HepG2 (cell line): Measurements from ENCODE around the gene NBPF3. TPM values are rescaled to one million over a fixed set of nuclear protein-coding genes. Genes with fewer than 3 reads are reported as not detected.
A peak's percentile ranks its signal among the peaks of the same experiment; 100 is the strongest.
"Not testable (repeated sequence)": the region's sequence is repeated elsewhere in the genome, so short reads cannot be mapped to it uniquely, and the experiment has no call there.

ENCODE experiments used
- ATAC-seq: fragments of 200-7000 bp; cut with Tn5 transposase; 3 replicates; pipeline ENCODE4 v1.9.1; 2020; ENCODE audit warnings: mild to moderate bottlenecking, moderate library complexity
- BruUV-seq: library from RNA; stranded (reverse); fragments of 400-500 nt; replicated peaks from 2 replicates; lab custom pipeline; 2021; lab: Mats Ljungman, UMichigan
- CTCF ChIA-PET: fragments of 300-600 bp; formaldehyde crosslinking; extraction: SDS; loops from one replicate; lab custom pipeline; 2021; ENCODE audit warnings: low total read pairs, inconsistent platforms, low intra/inter-chr PET ratio; lab: Yijun Ruan, JAX
- POLR2A ChIA-PET: fragments of 350-600 bp; sonication (Branson Sonifier 250); formaldehyde crosslinking; loops from one replicate; lab custom pipeline; 2020; ENCODE audit warnings: antibody characterized with exemption, inconsistent platforms; lab: Yijun Ruan, JAX
- DNase-seq: peaks from one replicate; pipeline ENCODE4 v3.0.0-alpha.2; 2015; ENCODE audit warnings: low spot score
- FAIRE-seq: peaks from 3 replicates; lab custom pipeline; 2011; peaks lifted over from hg19 to GRCh38; lab: Jason Lieb, UNC
- H2AFZ ChIP-seq: one replicate; pipeline ENCODE4 v1.6.1; 2011; ENCODE audit warnings: low read length, inconsistent platforms
- H3K27ac ChIP-seq: fragments of 300-600 bp; 3 replicates; pipeline ENCODE4 v1.8.0; 2011; ENCODE audit warnings: mixed run types, mild to moderate bottlenecking, mixed read lengths, low read length, inconsistent platforms; ENCODE audit not compliant: insufficient read depth; ENCODE audit errors: extremely low read length
- H3K27me3 ChIP-seq, 2 experiments: fragments of 200-600 bp in 1 of 2; 2 replicates in 1 of 2; 3 replicates in 1 of 2; pipeline versions ENCODE4 v1.6.0 to v1.8.0; 2011; ENCODE audit warnings: low read length in 2 of 2, mild to moderate bottlenecking in 2 of 2, moderate library complexity in 2 of 2, inconsistent platforms in 1 of 2; ENCODE audit not compliant: insufficient read depth in 2 of 2, control insufficient read depth in 1 of 2
- H3K36me3 ChIP-seq, 2 experiments: fragments of 200-600 bp in 1 of 2; replicated peaks in 1 of 2; 2 replicates in 1 of 2; 3 replicates in 1 of 2; pipeline versions ENCODE4 v1.5.1 to v1.8.0; 2011; ENCODE audit warnings: low read length in 2 of 2, inconsistent platforms in 1 of 2; ENCODE audit not compliant: insufficient read depth in 2 of 2, control insufficient read depth in 1 of 2
- H3K4me1 ChIP-seq: 2 replicates; pipeline ENCODE4 v1.5.1; 2012; ENCODE audit warnings: low read length, inconsistent platforms; ENCODE audit not compliant: insufficient read depth
- H3K4me2 ChIP-seq: 2 replicates; pipeline ENCODE4 v1.6.0; 2011; ENCODE audit warnings: low read depth, low read length, inconsistent platforms
- H3K4me3 ChIP-seq, 3 experiments: fragments of 200-600 bp in 1 of 3; sonication (generic), shearing (Covaris generic) in 1 of 3; replicated peaks in 1 of 3; 2 replicates each; pipeline ENCODE4 v1.5.1; 2011 to 2016; ENCODE audit warnings: low read length in 3 of 3, inconsistent platforms in 2 of 3, low read depth in 2 of 3, mild to moderate bottlenecking in 2 of 3, control low read depth in 1 of 3, mixed read lengths in 1 of 3; ENCODE audit not compliant: insufficient read depth in 1 of 3
- H3K79me2 ChIP-seq: one replicate; pipeline ENCODE4 v1.6.1; 2011; ENCODE audit warnings: low read length, inconsistent platforms; ENCODE audit not compliant: insufficient read depth
- H3K9ac ChIP-seq: 2 replicates; pipeline ENCODE4 v1.6.0; 2011; ENCODE audit warnings: mild to moderate bottlenecking, low read depth, low read length, inconsistent platforms; ENCODE audit not compliant: insufficient read depth
- H3K9me3 ChIP-seq: 2 replicates; pipeline ENCODE4 v1.5.1; 2012; ENCODE audit warnings: mild to moderate bottlenecking, low read length
- H4K20me1 ChIP-seq: 2 replicates; pipeline ENCODE4 v1.6.0; 2011; ENCODE audit warnings: inconsistent platforms, mild to moderate bottlenecking, low read length, moderate library complexity; ENCODE audit not compliant: insufficient read depth
- MNT ChIP-seq: fragments of 450-650 bp; IDR thresholded peaks from 2 replicates; pipeline ENCODE4 v1.6.1; 2016
- WGBS: methylation state at CpG from one replicate; pipeline ENCODE4 v1.1.6; 2017; ENCODE audit warnings: low lambda C conversion rate; 5-methylcytosine and 5-hydroxymethylcytosine counted together
- in situ Hi-C: cut with HindIII; loops from 2 replicates; pipeline ENCODE4 v1.10.0; 2017; ENCODE audit warnings: low pct_unique_long_range_greater_than_20kb; ENCODE audit not compliant: extremely low pct_ligation_motif_present
- intact Hi-C: fragments of 100-400 bp; cut with micrococcal nuclease; formaldehyde crosslinking; loops from one replicate; pipeline ENCODE4 v1.10.0; 2022; ENCODE audit not compliant: unreplicated experiment
- polyA plus RNA-seq, 8 experiments: library from polyadenylated mRNA; depleted of rRNA in 3 of 8; stranded (reverse) in 7 of 8; unstranded in 1 of 8; fragments of >200 nt; fragmentation: Illumina TruSeq in 4 of 8; extraction: Trizol in 4 of 8; gene quantifications; 2 replicates each; pipeline versions ENCODE4 v1.2.1 to v1.2.3, GENCODE V29; 2011 to 2016; ENCODE audit warnings: low read depth in 4 of 8, missing spikeins in 1 of 8, mixed read lengths in 1 of 8; ENCODE audit not compliant: insufficient read depth in 1 of 8
- total RNA-seq, 5 experiments: library from RNA; depleted of rRNA; stranded (reverse); fragments of >200 nt; fragmentation: Illumina TruSeq; extraction: Trizol; gene quantifications; 2 replicates each; pipeline ENCODE4 v1.2.3, GENCODE V29; 2016; ENCODE audit warnings: low read depth in 1 of 5

NBPF3 gene
- total and polyA plus RNA-seq, 2 of the 13 experiments (the other 11 are each of a cell fraction or from before 2014, with no cell fraction given): 3.5 to 4.9 TPM

GRCh38 chr1:21428481-21429073 lies 11.4 kb upstream of the NBPF3 start:
- BruUV-seq, FAIRE-seq, CTCF ChIA-PET, in situ Hi-C loops, H3K4me1 ChIP-seq, H3K79me2 ChIP-seq, H3K4me2 ChIP-seq, H3K27me3 ChIP-seq, intact Hi-C loops, H4K20me1 ChIP-seq, H3K36me3 ChIP-seq, H2AFZ ChIP-seq, H3K9me3 ChIP-seq, DNase-seq, POLR2A ChIA-PET, H3K27ac ChIP-seq: not testable (repeated sequence)
- peak; percentile 62 for ATAC-seq
- TF ChIP-seq MNT: peak; percentile 49; the same call in 1 of the 2 replicates
- 80% methylated on average over 18 of the region's 66 CpGs for WGBS
- 0 out of 2 replicates have a peak overlapping the region, but pooled peaks have one; percentile 29 for H3K9ac ChIP-seq
- peak overlapping the region in 2 of 3 experiments; percentile 33 to 51; a peak in 3 of 6 replicates for H3K4me3 ChIP-seq

DNA sequence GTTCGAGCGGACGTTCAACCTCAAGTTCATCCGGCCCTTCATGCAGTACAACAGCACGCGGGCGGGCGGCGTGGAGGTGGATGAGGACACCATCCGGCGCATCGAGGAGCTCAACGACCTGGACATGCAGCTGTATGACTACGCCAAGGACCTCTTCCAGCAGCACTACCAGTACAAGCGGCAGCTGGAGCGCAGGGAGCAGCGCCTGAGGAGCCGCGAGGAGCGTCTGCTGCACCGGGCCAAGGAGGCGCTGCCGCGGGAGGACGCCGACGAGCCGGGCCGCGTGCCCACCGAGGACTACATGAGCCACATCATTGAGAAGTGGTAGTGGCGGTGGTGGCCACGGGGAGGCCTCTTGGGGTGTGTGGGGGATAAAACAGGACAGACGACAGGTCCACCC lies 10.7 kb upstream of the NBPF3 start:
- H3K4me2 ChIP-seq, FAIRE-seq, H3K27me3 ChIP-seq, H3K4me3 ChIP-seq, intact Hi-C loops, H3K9me3 ChIP-seq, in situ Hi-C loops, ATAC-seq, H3K9ac ChIP-seq, H3K4me1 ChIP-seq, H3K36me3 ChIP-seq, BruUV-seq, CTCF ChIA-PET, H3K27ac ChIP-seq, POLR2A ChIA-PET, H3K79me2 ChIP-seq, H4K20me1 ChIP-seq, DNase-seq, H2AFZ ChIP-seq: not testable (repeated sequence)
- 76% methylated on average over 13 of the region's 34 CpGs for WGBS

DNA sequence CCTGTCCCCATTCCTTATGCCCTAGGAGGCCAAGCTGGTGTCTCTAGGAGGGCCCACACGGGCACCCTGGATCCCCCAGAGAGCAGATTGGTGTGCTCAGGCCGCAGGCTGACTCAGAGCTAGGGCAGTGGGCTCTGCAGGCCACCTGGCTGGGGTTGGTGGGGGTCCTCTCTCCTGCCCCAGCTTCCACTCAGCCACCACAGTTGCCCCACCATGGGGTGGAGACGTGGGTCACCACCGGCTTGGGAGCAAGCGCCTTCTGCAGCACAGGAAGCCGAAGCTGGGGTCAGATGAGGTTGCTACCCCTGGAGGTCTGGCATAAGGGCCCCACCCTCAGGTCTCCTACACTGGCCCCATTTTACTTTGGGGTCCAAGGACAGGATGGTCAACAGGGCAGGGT lies 9.1 kb upstream of the NBPF3 start:
- H3K79me2 ChIP-seq, POLR2A ChIA-PET, H3K36me3 ChIP-seq, DNase-seq, H3K4me1 ChIP-seq, BruUV-seq, H3K4me3 ChIP-seq, H3K9me3 ChIP-seq, intact Hi-C loops, CTCF ChIA-PET, H3K4me2 ChIP-seq, ATAC-seq, H3K27ac ChIP-seq, H4K20me1 ChIP-seq, H3K9ac ChIP-seq, FAIRE-seq, in situ Hi-C loops, H2AFZ ChIP-seq: not testable (repeated sequence)
- peaks cover 0 to 19% of the 10 kb centered on the region in 2 experiments; a peak in 4 of 5 replicates for H3K27me3 ChIP-seq
- 80% methylated on average over 2 of the region's 6 CpGs for WGBS
